ENCODE data around the gene TUSC2. TPM values are rescaled to one million over a fixed set of nuclear protein-coding genes. Genes with fewer than 3 reads are reported as not detected.

Gene TUSC2
- total and polyA plus RNA-seq, 2 experiments from 2014 or later, result 41.6 to 71.0 TPM

- no peak within 1 kb of the TSS for H3K4me3 ChIP-seq
- no peak for ATAC-seq
- TF ChIP-seq ETS1 (IDR thresholded peaks at IDR 0.05) (no peak), CREB1 (CRISPR knock-in tag; IDR thresholded peaks at IDR 0.05; ENCODE audit: low read depth) (no peak), ZNF331 (CRISPR knock-in tag; IDR thresholded peaks at IDR 0.05; ENCODE audit: low read depth) (no peak), POLR2AphosphoS5 (IDR thresholded peaks at IDR 0.05; ENCODE audit: low read depth) (no peak), NANOG (IDR thresholded peaks at IDR 0.05; ENCODE audit: borderline replicate concordance) (no peak), JUNB (IDR thresholded peaks at IDR 0.05; ENCODE audit: unreplicated experiment) (no peak), ZNF114 (CRISPR knock-in tag; IDR thresholded peaks at IDR 0.05) (no peak), ZNF462 (CRISPR knock-in tag; IDR thresholded peaks at IDR 0.05) (no peak), STAT1 (IDR thresholded peaks at IDR 0.05; ENCODE audit: unreplicated experiment) (no peak), REST (IDR thresholded peaks at IDR 0.05; ENCODE audit: unreplicated experiment) (no peak), CTCF (conservative IDR thresholded peaks at IDR 0.05; ENCODE audit: low read depth in 2 of 2) (no peak), EZH2 (IDR thresholded peaks at IDR 0.05; ENCODE audit: low read depth, unreplicated experiment) (no peak), EZH2phosphoT487 (IDR thresholded peaks at IDR 0.05; ENCODE audit: unreplicated experiment) (no peak)
- no peaks in the 10 kb centered on the region for H3K36me3 Mint-ChIP-seq (ENCODE audit: low read depth)
- H3K9me3 Mint-ChIP-seq, result no peaks in the 10 kb centered on the region
- H3K4me1 Mint-ChIP-seq, result peaks cover 18% of the 10 kb centered on the region
- H3K27me3 ChIP-seq (ENCODE audit: insufficient read depth), result peaks cover 47% of the 10 kb centered on the region
- no peak within 1 kb of the TSS for H3K27ac Mint-ChIP-seq
- H3K79me2 ChIP-seq (replicated peaks; ENCODE audit: insufficient read depth), result no peaks in the 10 kb centered on the region
- H2AFZ ChIP-seq, result no peak within 1 kb of the TSS
- no peaks in the 10 kb centered on the region for H3K36me3 ChIP-seq (ENCODE audit: insufficient read depth)
- peaks cover 10% of the 10 kb centered on the region; the same call in 1 of the 2 replicates for H3F3A ChIP-seq (replicated peaks; ENCODE audit: low read depth)
- H3K4me2 ChIP-seq, result no peak within 1 kb of the TSS
- H3K27ac ChIP-seq (ENCODE audit: low read depth), result no peak within 1 kb of the TSS
- peaks cover 3% of the 10 kb centered on the region; the same call in 1 of the 2 replicates for H3K4me1 ChIP-seq (ENCODE audit: insufficient read depth)
- no peaks in the 10 kb centered on the region; the same call in 1 of the 2 replicates for H4K20me1 ChIP-seq (replicated peaks; ENCODE audit: insufficient read depth)
- peaks cover 38% of the 10 kb centered on the region for H3K27me3 Mint-ChIP-seq (ENCODE audit: insufficient read depth, low read depth, poor library complexity)
- H3K4me3 Mint-ChIP-seq, result no peak within 1 kb of the TSS
- H3K9me2 ChIP-seq (ENCODE audit: insufficient read depth), result no peaks in the 10 kb centered on the region
- no peak for DNase-seq (ENCODE audit: low spot score)
Observed at GRCh38 chr3:50278880-50279224, 49.2 kb downstream of the TUSC2 start, which contains the start of gene LSMEM2. Gene LSMEM2, plus strand, starts transcription at chr3:50279087. Its CDS starts 27 bp downstream, at chr3:50279114.

Data from GM23338 (cell line).